ENCODE results near the gene GPS1.

Gene GPS1

GRCh38 chr17:82090549-82091263 lies 39.0 kb downstream of the GPS1 start:
- TF ChIP-seq ZC3H10 (CRISPR knock-in tag; IDR thresholded peaks at IDR 0.05) (no peak), TOX (CRISPR knock-in tag; IDR thresholded peaks at IDR 0.05; ENCODE audit: borderline replicate concordance) (no peak), ESRRG (CRISPR knock-in tag; IDR thresholded peaks at IDR 0.05) (no peak), CSDC2 (CRISPR knock-in tag; IDR thresholded peaks at IDR 0.05) (no peak), OSR1 (CRISPR knock-in tag; IDR thresholded peaks at IDR 0.05) (no peak), RARB (CRISPR knock-in tag; IDR thresholded peaks at IDR 0.05) (no peak), ZNF565 (CRISPR knock-in tag; conservative IDR thresholded peaks at IDR 0.05; ENCODE audit: low read depth) (no peak), CREB5 (CRISPR knock-in tag; IDR thresholded peaks at IDR 0.05; ENCODE audit: low read depth) (no peak), ZFP3 (CRISPR knock-in tag; IDR thresholded peaks at IDR 0.05) (no peak), PPARA (CRISPR knock-in tag; IDR thresholded peaks at IDR 0.05; ENCODE audit: borderline replicate concordance) (no peak), ZNF70 (CRISPR knock-in tag; IDR thresholded peaks at IDR 0.05) (no peak), TSHZ2 (CRISPR knock-in tag; IDR thresholded peaks at IDR 0.05) (no peak), ARNTL (CRISPR knock-in tag; IDR thresholded peaks at IDR 0.05; ENCODE audit: borderline replicate concordance, low read depth) (no peak), BACH2 (CRISPR knock-in tag; IDR thresholded peaks at IDR 0.05; ENCODE audit: borderline replicate concordance) (no peak), TCF4 (CRISPR knock-in tag; IDR thresholded peaks at IDR 0.05; ENCODE audit: borderline replicate concordance) (no peak)
- no peak for ATAC-seq

GRCh38 chr17:82091264-82092066 lies 39.8 kb downstream of the GPS1 start:
- TF ChIP-seq CSDC2 (CRISPR knock-in tag; IDR thresholded peaks at IDR 0.05) (no peak), ARNTL (CRISPR knock-in tag; IDR thresholded peaks at IDR 0.05; ENCODE audit: borderline replicate concordance, low read depth) (no peak), ZNF70 (CRISPR knock-in tag; IDR thresholded peaks at IDR 0.05) (no peak), POU6F1 (CRISPR knock-in tag; IDR thresholded peaks at IDR 0.05; ENCODE audit: borderline replicate concordance, low read depth) (no peak), BACH2 (CRISPR knock-in tag; IDR thresholded peaks at IDR 0.05; ENCODE audit: borderline replicate concordance) (no peak), SNAI2 (CRISPR knock-in tag; IDR thresholded peaks at IDR 0.05) (no peak), CSRNP3 (CRISPR knock-in tag; IDR thresholded peaks at IDR 0.05) (no peak), PATZ1 (CRISPR knock-in tag; IDR thresholded peaks at IDR 0.05; ENCODE audit: borderline replicate concordance) (no peak), TCF4 (CRISPR knock-in tag; IDR thresholded peaks at IDR 0.05; ENCODE audit: borderline replicate concordance) (no peak), RARB (CRISPR knock-in tag; IDR thresholded peaks at IDR 0.05) (no peak), OSR1 (CRISPR knock-in tag; IDR thresholded peaks at IDR 0.05) (no peak), PPARA (CRISPR knock-in tag; IDR thresholded peaks at IDR 0.05; ENCODE audit: borderline replicate concordance) (no peak)
- no peak for ATAC-seq
